ENCODE data around the gene RAB4B.
A peak's percentile ranks its signal among the peaks of the same experiment; 100 is the strongest.
"Not testable (repeated sequence)": the region's sequence is repeated elsewhere in the genome, so short reads cannot be mapped to it uniquely, and the experiment has no call there.

RAB4B gene

DNA sequence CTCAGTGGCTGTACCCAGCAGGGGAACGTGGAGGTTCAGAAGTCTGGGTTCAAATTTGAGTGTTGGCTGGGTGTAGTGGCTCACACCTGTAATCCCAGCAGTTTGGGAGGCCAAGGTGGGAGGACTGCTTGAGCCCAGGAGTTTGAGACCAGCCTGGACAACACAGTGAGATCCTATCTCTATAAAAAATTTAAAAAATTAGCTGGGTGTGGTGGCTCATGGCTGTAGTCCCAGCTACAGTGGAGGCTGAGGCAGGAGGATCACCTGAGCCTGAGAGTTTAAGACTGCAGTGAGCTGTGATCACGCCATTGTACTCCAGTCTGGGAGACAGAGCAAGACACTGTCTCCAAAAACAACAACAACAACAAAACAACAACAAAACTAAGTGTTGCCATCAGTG lies 6.1 kb downstream of the RAB4B start:
- not testable (repeated sequence) for DNase-seq

DNA sequence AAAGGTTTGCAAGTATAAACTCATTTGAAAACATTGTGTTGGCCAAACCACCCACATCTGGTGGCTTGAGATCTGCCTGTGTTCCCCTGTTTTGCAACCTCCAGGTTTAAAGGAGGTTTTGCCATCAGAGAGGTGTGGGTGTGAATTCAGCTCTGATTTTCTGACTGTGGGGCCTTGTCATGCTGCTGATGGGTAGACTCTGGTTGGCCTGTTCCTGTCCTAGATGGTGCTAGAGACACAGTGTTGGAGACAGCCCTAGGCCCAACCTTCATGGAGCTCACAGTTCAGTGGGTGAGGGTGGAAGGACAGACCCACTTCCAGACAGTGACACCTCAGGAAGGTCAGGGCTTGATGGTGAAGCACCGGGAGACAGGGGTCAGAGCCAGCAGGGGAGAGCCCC lies 7.5 kb downstream of the RAB4B start:
- DNase-seq, result no peak

DNA sequence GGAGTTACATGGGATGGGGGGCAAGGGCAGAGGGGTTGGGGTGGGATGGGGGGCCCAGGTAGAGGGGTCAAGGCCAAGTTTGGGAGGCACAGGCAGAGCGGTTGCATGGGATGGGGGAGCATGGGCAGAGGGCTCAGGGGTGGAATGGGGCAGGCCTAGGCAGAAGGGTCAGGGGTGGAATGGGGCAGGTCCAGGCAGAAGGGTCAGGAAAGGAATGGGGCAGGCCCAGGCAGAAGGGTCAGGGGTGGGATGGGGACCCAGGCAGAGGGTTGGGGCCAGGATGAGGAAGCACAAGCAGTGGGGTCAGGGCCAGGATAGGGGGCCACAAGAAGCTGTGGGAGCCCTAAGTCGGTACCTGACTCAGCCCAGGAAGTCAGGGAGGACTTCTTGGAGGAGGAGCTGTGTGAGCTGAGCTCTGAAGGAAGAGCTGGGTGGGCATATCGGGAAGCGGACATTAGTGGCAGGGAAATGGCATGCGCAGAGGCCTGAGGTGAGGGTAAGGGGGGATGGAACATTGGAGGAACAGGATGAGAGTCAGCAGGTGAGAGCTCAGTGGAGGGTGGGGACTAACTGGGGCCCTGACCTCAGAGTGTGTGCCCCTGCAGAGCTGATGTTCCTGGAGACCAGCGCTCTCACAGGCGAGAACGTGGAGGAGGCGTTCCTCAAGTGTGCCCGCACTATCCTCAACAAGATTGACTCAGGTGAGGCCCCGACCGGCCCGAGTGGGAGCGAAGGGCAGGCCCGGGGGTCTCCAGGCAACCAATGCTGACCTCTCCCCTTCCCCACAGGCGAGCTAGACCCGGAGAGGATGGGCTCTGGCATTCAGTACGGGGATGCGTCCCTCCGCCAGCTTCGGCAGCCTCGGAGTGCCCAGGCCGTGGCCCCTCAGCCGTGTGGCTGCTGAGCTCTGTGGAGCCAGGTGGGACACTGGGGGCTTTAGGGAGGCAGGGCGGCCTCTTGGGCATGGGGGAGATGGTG lies 8.3 kb downstream of the RAB4B start:
- no peak for DNase-seq

DNA sequence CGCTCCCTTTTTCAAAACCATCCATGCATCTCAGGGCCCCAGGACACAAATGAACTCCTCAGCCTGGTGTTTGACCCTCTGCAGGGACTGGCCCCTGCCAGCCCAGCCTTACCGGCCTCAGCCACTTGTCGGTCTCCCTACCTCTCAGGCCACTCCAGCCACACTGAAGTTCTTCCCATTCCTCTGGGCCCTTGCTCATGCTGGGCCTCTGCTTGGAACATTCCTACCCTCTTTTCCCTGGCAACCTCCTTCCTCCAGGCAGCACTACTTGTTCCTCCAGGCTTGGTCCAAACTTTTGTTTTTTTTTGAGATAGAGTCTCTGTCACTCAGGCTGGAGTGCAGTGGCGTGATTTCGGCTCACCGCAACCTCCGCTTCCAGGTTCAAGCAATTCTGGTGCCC lies 13.3 kb downstream of the RAB4B start:
- no peak for DNase-seq

DNA sequence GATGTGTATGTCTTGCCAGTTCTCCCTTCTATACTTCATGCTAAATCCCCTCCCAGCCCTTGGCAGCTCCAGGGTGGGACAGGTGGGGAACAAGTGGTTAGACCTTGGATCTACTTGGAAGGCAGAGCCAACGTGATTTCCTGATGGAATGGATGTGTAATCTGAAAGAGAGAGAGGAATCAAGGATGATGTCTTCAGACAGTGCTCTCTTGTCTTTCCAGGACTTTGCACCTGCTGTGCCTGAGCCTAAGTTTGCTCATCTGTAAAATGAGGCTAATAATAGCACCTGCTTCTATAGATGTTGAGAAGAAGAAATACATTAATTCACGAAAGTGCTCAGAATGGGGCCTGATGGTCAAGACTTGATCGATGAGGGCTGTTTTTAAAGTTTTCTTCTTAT lies 13.9 kb downstream of the RAB4B start:
- DNase-seq, result no peak

DNA sequence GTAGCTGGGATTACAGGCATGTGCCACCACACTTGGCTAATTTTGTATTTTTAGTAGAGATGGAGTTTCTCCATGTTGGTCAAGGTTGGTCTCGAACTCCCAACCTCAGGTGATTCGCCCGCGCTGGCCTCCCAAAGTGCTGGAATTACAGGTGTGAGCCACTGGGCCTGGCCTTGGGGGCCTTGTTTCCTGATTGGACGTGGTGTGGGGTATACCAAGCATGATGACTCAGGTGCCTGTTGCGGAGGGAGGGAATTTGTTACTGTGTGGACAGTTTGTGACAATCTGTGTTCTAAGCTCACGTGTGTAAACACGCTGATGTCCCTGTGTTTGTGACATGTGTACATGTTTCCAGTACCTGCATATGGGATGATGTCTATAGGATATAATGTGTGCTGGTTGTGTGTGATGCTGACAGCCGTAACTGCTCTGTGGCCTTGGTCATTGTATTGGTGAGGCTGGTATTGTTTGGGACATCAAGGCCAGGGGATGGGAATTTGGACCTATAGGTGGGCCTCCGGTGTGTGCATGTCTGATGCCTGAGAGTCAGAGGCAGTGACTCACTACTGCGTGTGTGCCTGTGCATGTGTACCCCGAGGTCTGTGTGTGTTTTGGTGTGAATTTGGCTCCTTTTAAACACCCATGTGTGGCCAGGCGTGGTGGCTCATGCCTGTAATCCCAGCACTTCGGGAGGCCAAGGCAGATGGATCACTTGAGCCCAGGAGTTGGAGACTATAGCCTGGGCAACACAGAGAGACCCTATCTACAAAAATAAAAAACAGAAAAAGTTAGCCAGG lies 19.3 kb downstream of the RAB4B start:
- no peak for DNase-seq

DNA sequence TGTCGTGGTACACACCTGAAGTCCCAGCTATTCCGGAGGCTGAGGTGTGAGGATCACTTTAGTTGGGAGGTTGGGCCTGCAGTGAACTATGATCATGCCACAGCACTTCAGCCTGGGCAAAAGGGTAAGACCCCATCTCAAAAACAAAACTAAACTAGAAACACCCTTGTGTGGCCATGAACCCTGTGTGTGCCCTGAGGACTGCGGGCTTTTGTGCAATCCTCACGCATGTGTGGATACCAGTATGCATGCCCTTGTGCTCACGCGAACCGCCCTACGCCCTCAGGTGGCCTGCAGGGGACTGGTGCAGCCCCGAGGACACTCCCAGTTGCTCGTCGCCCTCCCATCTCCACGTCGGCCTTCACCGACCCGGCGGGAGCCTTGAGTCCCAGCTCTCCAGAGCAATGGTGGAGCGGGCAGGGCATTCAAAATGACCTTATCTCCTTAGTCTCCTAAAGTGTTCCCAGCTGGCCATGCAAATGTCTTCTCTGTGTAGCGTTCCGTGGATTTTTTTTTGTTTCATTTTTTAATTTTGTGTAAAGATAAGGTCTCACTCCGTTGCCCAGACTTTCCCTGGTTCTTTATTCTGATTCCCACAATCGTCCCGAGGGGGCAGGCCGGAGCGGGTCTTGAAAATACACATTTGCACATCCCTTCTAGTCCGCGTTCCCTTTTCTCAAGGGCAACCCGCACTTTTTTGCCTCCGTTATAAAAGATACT lies 20.1 kb downstream of the RAB4B start:
- DNase-seq, result peak; percentile 67

DNA sequence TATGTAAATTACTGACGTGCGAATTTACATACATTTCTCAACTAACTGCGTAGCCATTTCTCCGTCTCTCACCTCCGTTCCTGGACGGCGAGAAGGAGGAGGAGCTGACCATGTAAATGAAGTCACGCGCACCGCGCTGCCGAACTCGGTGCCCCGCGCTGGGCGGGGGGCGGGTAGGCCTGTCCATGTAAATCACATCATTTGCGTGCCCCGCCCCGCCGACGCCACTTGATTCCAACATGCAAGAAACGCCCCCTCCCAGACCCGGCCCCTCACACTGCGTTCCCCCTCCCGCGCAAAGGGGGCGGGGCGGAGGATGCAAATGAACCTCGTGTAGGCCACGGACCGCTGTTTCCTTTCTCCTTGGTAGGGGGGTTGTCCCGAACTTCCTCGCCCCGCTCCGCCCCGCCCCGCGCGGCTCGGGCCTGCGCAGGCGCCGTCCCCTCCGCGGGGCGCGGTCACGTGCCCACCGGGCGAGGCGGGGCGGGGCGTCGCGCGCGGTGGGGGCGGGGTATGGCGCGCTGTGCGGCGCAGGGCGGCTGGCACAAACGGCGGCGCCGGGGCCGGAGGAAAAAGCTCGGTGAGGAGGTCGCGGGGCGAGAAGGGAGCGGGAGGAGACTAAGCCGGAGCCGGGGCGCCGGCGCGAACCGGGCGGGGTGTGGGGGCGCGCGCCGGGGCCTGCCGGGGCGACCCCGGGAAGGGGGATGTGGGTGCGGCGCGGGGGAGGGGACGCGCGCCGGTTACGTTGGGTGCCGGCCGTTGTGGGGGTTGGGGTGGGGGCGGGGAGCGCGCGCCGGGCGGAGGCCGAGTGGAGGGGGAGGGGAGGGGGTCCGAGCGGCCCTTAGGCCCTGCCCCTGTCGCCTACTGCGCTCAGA lies 20.9 kb downstream of the RAB4B start, which contains the start of gene EGLN2:
TSS of gene EGLN2 (plus strand) at position 509 of the 875 bp plus-strand sequence. CDS start 1,382 bp downstream, outside the sequence.
- DNase-seq, result peak; percentile 100

DNA sequence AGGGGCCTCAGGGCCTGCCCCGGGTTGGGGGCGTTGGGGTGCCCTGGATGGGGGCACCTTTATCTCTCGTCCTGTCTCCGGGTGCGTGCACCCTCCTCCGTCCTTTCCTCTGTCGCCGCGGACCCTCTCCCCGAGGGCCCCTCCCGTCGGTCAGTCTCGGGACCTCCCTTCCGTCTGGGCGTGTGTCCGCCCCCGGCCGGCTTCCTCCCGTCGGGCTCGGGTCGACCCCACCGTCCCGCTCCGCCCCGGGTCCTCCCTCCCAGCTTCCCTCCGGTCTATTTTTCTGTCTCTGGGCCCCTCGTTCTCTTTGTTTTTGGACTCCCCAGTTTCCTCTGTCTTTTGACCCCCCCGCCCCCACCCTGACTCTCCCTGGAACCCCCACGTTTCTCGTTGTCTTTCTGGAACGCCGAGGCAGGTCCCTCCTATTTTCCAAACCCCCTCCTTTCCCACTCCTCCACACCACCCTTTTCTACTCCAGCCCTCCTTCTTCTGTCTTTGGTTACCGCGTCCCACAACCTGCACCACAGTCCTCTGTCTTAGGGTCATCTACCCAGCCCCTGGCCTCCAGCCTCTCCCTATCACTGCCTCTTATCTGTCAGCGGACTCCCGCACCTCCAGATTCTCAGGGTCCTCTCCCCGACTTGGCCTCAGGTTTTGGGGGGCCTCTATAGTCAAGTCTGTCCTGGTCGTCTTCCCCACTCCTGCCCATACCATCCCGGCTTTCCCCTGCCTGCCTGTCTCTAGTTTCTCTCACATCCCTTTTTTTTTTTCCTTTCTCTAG lies 21.7 kb downstream of the RAB4B start:
- no peak for DNase-seq

DNA sequence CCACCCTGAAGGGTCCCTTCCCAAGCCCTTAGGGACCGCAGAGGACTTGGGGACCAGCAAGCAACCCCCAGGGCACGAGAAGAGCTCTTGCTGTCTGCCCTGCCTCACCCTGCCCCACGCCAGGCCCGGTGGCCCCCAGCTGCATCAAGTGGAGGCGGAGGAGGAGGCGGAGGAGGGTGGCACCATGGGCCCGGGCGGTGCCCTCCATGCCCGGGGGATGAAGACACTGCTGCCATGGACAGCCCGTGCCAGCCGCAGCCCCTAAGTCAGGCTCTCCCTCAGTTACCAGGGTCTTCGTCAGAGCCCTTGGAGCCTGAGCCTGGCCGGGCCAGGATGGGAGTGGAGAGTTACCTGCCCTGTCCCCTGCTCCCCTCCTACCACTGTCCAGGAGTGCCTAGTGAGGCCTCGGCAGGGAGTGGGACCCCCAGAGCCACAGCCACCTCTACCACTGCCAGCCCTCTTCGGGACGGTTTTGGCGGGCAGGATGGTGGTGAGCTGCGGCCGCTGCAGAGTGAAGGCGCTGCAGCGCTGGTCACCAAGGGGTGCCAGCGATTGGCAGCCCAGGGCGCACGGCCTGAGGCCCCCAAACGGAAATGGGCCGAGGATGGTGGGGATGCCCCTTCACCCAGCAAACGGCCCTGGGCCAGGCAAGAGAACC lies 22.4 kb downstream of the RAB4B start:
- DNase-seq, result no peak

DNA sequence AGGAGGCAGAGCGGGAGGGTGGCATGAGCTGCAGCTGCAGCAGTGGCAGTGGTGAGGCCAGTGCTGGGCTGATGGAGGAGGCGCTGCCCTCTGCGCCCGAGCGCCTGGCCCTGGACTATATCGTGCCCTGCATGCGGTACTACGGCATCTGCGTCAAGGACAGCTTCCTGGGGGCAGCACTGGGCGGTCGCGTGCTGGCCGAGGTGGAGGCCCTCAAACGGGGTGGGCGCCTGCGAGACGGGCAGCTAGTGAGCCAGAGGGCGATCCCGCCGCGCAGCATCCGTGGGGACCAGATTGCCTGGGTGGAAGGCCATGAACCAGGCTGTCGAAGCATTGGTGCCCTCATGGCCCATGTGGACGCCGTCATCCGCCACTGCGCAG lies 22.9 kb downstream of the RAB4B start:
- no peak for DNase-seq

DNA sequence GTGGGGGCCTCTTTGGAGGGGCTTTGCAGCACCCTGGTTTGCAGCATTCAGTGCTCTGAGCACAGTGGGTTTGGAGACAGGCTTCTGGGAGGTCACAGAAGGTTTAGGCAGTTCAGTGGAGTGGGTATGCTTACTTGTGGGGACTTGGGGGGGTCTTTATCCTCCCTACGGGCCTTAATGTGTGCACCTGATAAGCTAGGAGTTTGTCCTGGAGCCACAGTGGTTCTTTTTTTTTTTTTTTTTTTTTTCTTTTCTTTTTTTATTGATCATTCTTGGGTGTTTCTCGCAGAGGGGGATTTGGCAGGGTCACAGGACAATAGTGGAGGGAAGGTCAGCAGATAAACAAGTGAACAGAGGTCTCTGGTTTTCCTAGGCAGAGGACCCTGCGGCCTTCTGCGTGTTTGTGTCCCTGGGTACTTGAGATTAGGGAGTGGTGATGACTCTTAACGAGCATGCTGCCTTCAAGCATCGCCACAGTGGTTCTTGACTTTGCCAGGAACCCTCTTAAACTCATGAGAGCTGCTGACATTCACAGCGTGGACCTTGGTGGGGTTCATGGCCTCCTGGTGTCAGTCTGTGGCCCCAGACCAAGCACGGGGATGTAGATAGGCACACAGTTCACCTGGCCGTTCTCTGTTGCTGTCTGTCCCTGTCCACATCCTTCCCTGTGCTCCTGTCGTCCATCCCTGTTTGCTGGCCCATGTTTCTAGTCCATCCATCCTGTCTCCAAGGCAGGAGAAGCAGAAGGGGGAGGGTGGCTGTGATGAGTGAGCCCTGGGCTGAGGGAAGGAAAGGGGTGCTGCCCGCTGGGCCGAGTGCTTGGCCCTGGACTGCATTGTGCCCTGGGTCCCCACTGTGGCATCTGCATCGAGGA lies 23.6 kb downstream of the RAB4B start:
- no peak for DNase-seq

DNA sequence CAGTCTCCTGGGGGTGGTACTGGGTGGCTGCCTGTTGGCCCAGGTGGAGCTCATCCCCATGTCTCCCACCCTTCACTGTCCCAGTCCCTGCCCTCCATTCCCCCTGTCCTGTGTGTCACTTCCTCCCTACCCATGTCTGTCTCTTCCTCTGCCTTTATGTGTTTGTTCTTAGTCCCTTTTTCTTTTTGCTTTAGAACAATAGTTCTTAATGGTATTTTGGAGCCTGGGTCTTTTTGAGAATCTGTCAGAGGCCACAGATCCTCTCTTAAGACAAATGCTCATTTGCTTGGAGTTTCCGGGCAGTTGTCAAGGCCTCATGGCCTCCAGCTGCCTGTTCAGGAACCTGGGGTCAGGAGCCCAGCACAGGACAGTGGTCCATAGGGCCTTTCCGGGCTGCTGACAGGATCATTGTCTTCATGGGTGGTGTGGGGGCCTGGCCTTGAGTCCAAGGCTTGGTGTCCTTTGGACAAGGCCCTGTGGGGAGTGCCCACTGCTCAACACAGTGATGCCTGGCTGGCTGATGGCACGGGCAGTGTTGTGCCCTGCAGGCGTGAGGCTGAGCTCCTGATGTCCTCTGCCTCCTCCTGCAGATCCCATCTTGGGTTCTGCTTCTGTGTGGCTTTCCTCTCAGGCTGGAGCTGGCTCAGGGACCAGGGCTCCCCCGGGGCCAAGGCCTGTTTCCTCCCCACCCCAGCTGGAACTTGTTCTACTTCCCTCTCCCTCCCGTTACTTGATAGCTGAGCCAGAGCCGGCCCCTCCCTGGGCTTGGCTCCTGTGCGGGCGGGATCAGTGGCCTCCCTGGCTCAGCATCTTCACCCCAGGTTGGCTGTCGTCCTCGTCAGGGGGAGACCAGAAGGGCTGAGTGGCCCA lies 24.5 kb downstream of the RAB4B start:
- DNase-seq, result no peak

DNA sequence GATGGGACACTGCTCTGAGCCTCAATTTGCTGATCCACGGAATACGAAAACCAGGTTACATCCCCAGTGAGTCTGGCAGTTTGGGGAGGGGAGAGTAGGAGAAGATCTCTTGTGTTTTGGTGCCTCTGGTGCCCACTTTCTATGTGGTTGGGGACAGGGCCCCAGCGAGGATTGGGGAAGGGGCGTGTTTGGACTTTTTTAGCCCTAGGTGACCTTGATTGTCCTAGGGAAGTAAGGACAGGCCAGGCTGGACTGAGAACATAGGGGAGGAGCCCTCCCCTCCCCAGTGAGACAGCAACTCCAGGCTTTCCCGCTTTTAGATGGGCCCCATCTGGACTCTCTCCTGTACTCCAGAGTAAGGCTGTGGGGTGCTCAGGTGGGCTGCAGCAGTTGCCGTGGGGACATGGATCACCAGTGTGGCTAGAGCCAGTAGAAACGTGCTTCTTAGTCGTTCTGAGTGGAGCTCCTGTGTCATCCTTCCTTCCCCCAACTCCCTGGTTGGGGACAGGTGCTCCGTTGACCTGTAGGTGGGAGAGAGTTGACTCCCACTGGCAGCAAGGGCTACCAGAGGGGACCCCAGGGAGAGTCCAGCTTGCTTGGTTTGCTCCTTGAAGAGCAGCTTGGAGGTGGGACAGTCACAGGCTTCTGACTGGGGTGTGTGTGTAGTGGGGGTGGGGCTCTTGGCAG lies 25.3 kb downstream of the RAB4B start:
- no peak for DNase-seq

DNA sequence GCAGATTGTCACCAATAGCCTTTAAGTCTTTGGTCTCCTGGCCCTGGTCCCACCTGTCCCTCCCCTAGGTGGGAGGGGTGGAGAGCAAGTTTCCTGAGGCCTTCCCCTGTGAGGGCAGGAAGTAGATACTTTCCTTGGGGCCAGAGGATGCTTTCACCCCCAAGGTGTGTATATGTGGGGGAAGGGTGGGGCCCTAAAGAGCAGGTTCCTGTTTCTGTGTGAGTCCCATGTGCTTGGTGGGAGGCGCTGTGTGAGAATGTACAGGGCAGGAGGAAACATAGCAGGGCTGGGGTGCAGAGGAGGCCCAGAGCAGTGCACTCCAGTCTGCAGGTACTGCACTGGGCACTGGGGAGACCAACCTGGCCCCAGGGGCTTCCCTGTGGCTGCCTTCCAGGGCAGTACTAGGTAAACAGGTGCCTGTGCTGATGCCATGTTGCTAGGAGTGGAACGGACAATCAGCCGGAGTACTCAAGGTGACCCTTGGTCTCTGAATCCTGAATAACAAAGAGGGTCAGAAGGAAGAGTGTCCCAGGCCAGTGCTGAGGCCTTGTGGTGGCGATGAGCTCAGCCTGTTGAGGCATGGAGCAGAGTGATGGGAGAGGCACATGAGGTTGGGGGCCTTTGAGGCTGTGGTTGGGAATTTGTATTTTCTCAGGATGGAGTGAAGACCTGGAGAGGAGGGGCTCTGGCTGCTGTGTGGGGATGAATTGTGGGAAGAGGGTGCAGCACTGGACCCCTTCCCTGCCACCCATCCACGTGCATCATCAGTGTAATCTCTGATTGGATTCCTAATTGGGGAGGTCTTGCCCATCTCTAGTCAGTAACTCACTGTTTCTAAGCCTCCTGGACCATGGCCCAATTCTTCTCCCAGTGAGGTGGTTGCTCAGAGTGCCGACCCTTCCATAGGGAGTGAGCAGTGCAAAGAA lies 26.1 kb downstream of the RAB4B start:
- DNase-seq, result peak; percentile 54

DNA sequence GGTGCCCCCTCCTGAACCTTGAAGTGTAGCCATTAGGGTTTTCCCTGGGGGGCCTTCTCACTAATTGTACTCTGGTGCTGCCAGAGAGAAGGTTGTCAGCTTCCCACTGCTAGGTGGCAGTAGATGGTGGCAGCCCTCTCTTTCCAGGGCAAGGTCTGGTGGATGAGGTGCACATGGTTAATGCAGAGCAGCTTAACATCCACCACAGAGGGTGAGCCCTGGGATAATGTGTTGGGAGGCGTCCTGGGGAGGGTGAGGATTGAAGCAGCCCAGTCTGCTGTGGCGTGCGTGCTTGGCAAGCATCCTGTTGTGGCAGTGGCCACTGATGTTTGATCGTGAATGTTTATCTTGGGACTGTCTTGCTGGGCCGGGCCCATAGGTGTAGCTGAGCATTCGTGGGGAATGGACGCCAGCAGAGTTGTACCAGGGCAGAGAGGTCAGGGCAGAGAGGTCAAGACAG lies 26.8 kb downstream of the RAB4B start:
- no peak for DNase-seq

Measured in activated naive CD4-positive, alpha-beta T cell treated with anti-CD3 and anti-CD28 coated beads, Interleukin-2, amount 50 U/mL, for 16 hours (primary cell).